HCT116 (cell line): ENCODE results near the gene LRRN3.

ENCODE experiments used
- CEBPB ChIP-seq: IDR thresholded peaks from 2 replicates; pipeline ENCODE4 v1.6.1; 2012; ENCODE audit warnings: low read depth
- EZH2 ChIP-seq: fragments of 200-600 bp; sonication (generic); IDR thresholded peaks from 2 replicates; pipeline ENCODE4 v1.6.1; 2017; ENCODE audit warnings: antibody characterized with exemption, mixed run types
- POLR2A ChIP-seq: IDR thresholded peaks from 2 replicates; pipeline ENCODE4 v1.7.0; 2011; ENCODE audit warnings: borderline replicate concordance; ENCODE audit not compliant: insufficient read depth, insufficient read length; ENCODE audit errors: extremely low read depth
- RAD21 ChIP-seq: IDR thresholded peaks from 2 replicates; pipeline ENCODE4 v1.6.1; 2012; ENCODE audit warnings: low read depth, mild to moderate bottlenecking
- SIN3A ChIP-seq: IDR thresholded peaks from 2 replicates; pipeline ENCODE4 v1.6.1; 2012; ENCODE audit warnings: low read depth
- SRF ChIP-seq: IDR thresholded peaks from 2 replicates; pipeline ENCODE4 v1.6.1; 2012; ENCODE audit warnings: low read depth
- YY1 ChIP-seq: IDR thresholded peaks from 2 replicates; pipeline ENCODE4 v1.6.1; 2011; ENCODE audit warnings: low read length, low read depth, moderate library complexity, mild to moderate bottlenecking; ENCODE audit not compliant: insufficient replicate concordance; ENCODE audit errors: extremely low read depth
- TF ChIP-seq, protein P1 (sequence below), 3 experiments: fragments of 200-600 bp in 1 of 3; sonication (generic) in 1 of 3; IDR thresholded peaks in 2 of 3; conservative IDR thresholded peaks in 1 of 3; 2 replicates each; pipeline ENCODE4 v1.5.1; 2012 to 2017; ENCODE audit warnings: low read depth in 2 of 3, low read length in 2 of 3, antibody characterized with exemption in 1 of 3, borderline replicate concordance in 1 of 3, control low read depth in 1 of 3, mild to moderate bottlenecking in 1 of 3, mixed read lengths in 1 of 3, mixed run types in 1 of 3, moderate library complexity in 1 of 3; ENCODE audit not compliant: insufficient read depth in 1 of 3

DNA sequence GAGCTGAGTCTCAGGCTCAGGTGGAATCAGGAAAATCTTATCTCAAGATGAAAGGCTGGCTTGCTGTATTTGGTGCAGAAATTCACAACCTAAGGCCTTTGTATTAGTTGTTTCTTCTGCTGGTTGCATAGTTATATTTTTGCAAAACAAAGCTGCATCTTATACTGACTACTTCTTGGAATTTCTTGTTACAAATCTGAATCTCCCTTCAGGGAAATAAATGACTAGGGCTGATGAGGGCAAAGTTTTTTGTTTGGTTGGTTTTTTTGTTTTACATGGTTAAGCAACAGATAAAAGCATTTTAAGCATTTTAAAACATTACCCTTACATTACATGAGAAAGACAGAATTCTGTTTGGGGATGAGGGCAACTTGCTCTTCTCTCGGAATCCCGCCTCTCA is 13.9 kb upstream of the LRRN3 start:
- TF ChIP-seq, protein P1, sequence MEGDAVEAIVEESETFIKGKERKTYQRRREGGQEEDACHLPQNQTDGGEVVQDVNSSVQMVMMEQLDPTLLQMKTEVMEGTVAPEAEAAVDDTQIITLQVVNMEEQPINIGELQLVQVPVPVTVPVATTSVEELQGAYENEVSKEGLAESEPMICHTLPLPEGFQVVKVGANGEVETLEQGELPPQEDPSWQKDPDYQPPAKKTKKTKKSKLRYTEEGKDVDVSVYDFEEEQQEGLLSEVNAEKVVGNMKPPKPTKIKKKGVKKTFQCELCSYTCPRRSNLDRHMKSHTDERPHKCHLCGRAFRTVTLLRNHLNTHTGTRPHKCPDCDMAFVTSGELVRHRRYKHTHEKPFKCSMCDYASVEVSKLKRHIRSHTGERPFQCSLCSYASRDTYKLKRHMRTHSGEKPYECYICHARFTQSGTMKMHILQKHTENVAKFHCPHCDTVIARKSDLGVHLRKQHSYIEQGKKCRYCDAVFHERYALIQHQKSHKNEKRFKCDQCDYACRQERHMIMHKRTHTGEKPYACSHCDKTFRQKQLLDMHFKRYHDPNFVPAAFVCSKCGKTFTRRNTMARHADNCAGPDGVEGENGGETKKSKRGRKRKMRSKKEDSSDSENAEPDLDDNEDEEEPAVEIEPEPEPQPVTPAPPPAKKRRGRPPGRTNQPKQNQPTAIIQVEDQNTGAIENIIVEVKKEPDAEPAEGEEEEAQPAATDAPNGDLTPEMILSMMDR (IDR thresholded peaks at IDR 0.05 in 2 of 3, conservative IDR thresholded peaks at IDR 0.05 in 1 of 3; ENCODE audit: borderline replicate concordance in 1 of 3, insufficient read depth in 1 of 3, low read depth in 2 of 3, low read length in 2 of 3) = no peak
- no peak for TF ChIP-seq POLR2A
- TF ChIP-seq RAD21 = no peak
- no peak for TF ChIP-seq SRF
- TF ChIP-seq EZH2 = no peak
- TF ChIP-seq SIN3A = no peak
- no peak for TF ChIP-seq CEBPB
- no peak for TF ChIP-seq YY1
